K562 (cell line): Measurements from ENCODE around the gene ACTL6A. TPM values are rescaled to one million over a fixed set of nuclear protein-coding genes. Genes with fewer than 3 reads are reported as not detected.

Source experiments
- BRD4 ChIP-seq: fragments of 200-600 bp; sonication (generic); IDR thresholded peaks from 2 replicates; pipeline ENCODE4 v1.6.1; 2017; ENCODE audit warnings: inconsistent platforms
- CBX1 ChIP-seq: sonication (generic); IDR thresholded peaks from 2 replicates; pipeline ENCODE4 v1.6.1; 2016; ENCODE audit warnings: antibody characterized with exemption, low read depth, mild to moderate bottlenecking
- CEBPG ChIP-seq, 3 experiments: fragments of 200-800 bp in 1 of 3; sonication (Bioruptor generic) in 1 of 3; sonication (generic) in 1 of 3; formaldehyde crosslinking in 1 of 3; IDR thresholded peaks in 2 of 3; conservative IDR thresholded peaks in 1 of 3; 2 replicates each; pipeline versions ENCODE4 v1.6.1 to v1.8.0; 2016 to 2022; ENCODE audit warnings: missing compliant biosample characterization in 2 of 3, missing genetic modification characterization in 2 of 3, mild to moderate bottlenecking in 1 of 3, missing genetic modification reagents in 1 of 3
- HMG20B ChIP-seq: fragments of 250-450 bp; sonication (Bioruptor Pico); IDR thresholded peaks from 2 replicates; pipeline ENCODE4 v1.5.0; 2021; ENCODE audit warnings: mild to moderate bottlenecking
- HMGN3 ChIP-seq: IDR thresholded peaks from 2 replicates; pipeline ENCODE4 v1.6.1; 2011; ENCODE audit warnings: borderline replicate concordance, low read depth, mild to moderate bottlenecking, mixed read lengths, low read length; ENCODE audit not compliant: insufficient read length; ENCODE audit errors: extremely low read depth
- HNRNPLL ChIP-seq: fragments of 200-400 bp; formaldehyde crosslinking; IDR thresholded peaks from 2 replicates; pipeline ENCODE4 v1.6.1; 2017; ENCODE audit warnings: low read length, low read depth, mild to moderate bottlenecking; ENCODE audit not compliant: poor library complexity, severe bottlenecking
- MIER1 ChIP-seq: fragments of 450-650 bp; IDR thresholded peaks from 2 replicates; pipeline ENCODE4 v1.6.1; 2016; ENCODE audit warnings: antibody characterized with exemption, mild to moderate bottlenecking, low read depth
- NCOA6 ChIP-seq: fragments of 450-650 bp; IDR thresholded peaks from 2 replicates; pipeline ENCODE4 v1.6.1; 2017; ENCODE audit warnings: mild to moderate bottlenecking
- NFIC ChIP-seq: fragments of 450-650 bp; IDR thresholded peaks from 2 replicates; pipeline ENCODE4 v1.6.1; 2017; ENCODE audit warnings: mild to moderate bottlenecking, inconsistent platforms
- PHF20 ChIP-seq: fragments of 450-650 bp; IDR thresholded peaks from 2 replicates; pipeline ENCODE4 v1.6.1; 2018; ENCODE audit not compliant: partially characterized antibody
- PRMT5 ChIP-seq: sonication (generic); formaldehyde crosslinking; IDR thresholded peaks from 2 replicates; pipeline ENCODE4 v1.5.0; 2020; ENCODE audit warnings: missing genetic modification reagents
- SREBF1 ChIP-seq: fragments of 150-350 bp; IDR thresholded peaks from 2 replicates; pipeline ENCODE4 v1.6.1; 2014; ENCODE audit warnings: antibody characterized with exemption, low read depth, low read length, borderline replicate concordance
- TAF1 ChIP-seq: IDR thresholded peaks from 2 replicates; pipeline ENCODE4 v1.6.1; 2011; ENCODE audit warnings: mild to moderate bottlenecking, low read length, moderate library complexity; ENCODE audit not compliant: insufficient read depth, control insufficient read depth, severe bottlenecking; ENCODE audit errors: extremely low read depth
- TAL1 ChIP-seq: fragments of 450-650 bp; IDR thresholded peaks from 2 replicates; pipeline ENCODE4 v1.6.1; 2016; ENCODE audit warnings: mild to moderate bottlenecking
- ZBTB11 ChIP-seq, 3 experiments: fragments of 200-800 bp in 1 of 3; fragments of 250-450 bp in 1 of 3; fragments of 450-650 bp in 1 of 3; sonication (Bioruptor Pico) in 1 of 3; sonication (Bioruptor generic) in 1 of 3; formaldehyde crosslinking in 1 of 3; IDR thresholded peaks; 2 replicates each; pipeline versions ENCODE4 v1.6.1 to v1.8.0; 2016 to 2022; ENCODE audit warnings: mild to moderate bottlenecking in 2 of 3, missing genetic modification characterization in 2 of 3, missing compliant biosample characterization in 1 of 3, moderate library complexity in 1 of 3
- ZBTB8A ChIP-seq: fragments of 450-650 bp; IDR thresholded peaks from 2 replicates; pipeline ENCODE4 v1.6.1; 2018; ENCODE audit warnings: mild to moderate bottlenecking, moderate library complexity; ENCODE audit not compliant: partially characterized antibody
- ZNF436 ChIP-seq: fragments of 250-450, 450-650 bp; sonication (Bioruptor Pico); formaldehyde crosslinking; IDR thresholded peaks from 2 replicates; pipeline ENCODE4 v1.7.0; 2020; ENCODE audit warnings: mild to moderate bottlenecking
- polyA plus RNA-seq, 8 experiments: library from polyadenylated mRNA; depleted of rRNA in 4 of 8; stranded (reverse) in 5 of 8; unstranded in 3 of 8; fragments of >200 nt; fragmentation: Nextera tagmentation in 2 of 8; fragmentation: Illumina TruSeq in 1 of 8; extraction: Ambion mirVana in 2 of 8; extraction: Trizol in 1 of 8; gene quantifications; 2 replicates each; pipeline versions ENCODE4 v1.2.1 to v1.2.3, GENCODE V29; 2011 to 2014; ENCODE audit warnings: inconsistent platforms in 1 of 8, missing spikeins in 1 of 8
- total RNA-seq, 7 experiments: library from RNA; depleted of rRNA in 6 of 7; stranded (reverse); fragments of >200 nt in 6 of 7; fragmentation: Illumina TruSeq in 2 of 7; extraction: Trizol in 2 of 7; gene quantifications; 2 replicates each; pipeline versions ENCODE4 v1.2.1 to v1.2.3, GENCODE V29; 2011 to 2021; ENCODE audit warnings: low replicate concordance in 1 of 7
- TF ChIP-seq, protein P1 (sequence below): fragments of 450-650 bp; IDR thresholded peaks from 2 replicates; pipeline ENCODE4 v1.6.1; 2016; ENCODE audit warnings: mild to moderate bottlenecking

ACTL6A gene
- total and polyA plus RNA-seq, 9 of the 15 experiments (the other 6 are each of a cell fraction or from before 2014, with no cell fraction given) = 107 to 243 (median 157) TPM

DNA sequence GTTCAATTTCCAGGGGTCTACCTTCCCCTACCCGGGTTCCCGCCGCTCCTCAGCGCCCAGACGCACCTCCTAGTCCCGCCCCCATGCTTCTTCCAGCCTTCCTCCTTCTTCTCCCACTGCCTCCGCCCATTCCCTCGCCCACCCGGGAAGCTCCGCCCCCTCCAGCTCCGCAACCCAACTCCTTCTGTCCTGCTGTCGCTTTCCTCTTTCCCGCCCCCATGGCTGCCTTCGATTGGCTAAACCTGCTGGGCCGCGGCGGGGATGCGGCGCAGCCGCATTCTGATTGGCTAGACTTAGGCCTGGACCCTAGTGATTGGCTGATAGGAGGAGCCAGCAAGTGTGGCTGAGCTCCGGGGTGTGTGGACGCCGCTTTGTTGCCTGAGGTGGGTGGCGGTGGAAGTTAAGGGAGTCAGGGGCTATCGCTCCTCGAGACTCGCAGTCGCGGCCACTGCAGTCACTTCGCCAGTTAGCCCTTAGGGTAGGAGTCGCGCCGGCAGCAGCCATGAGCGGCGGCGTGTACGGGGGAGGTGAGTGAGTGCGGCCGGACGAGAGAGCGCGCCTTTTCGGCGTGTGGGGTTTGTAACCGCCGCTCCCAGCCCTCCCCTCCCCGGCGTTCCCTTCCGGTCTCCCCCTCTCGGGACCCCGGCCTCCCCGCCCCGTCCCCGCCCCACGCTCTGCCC is at the start of gene ACTL6A (continued):
- TF ChIP-seq HMGN3 (peak; percentile 41), PHF20 (peak; percentile 74), ZBTB8A (no peak), CBX1 (peak; percentile 70), NFIC (peak; percentile 37; the same call in 1 of the 2 replicates), HNRNPLL (peak; percentile 60), ZBTB11 (CRISPR knock-in tag; IDR thresholded peaks at IDR 0.05) (peak in 1 of 3 experiments; percentile 77; a peak in 2 of 6 replicates), HMG20B (no peak), PRMT5 (CRISPR knock-in tag) (no peak), MIER1 (no peak), SREBF1 (no peak), TAF1 (peak; percentile 84), TAL1 (no peak), BRD4 (no peak), CEBPG (CRISPR knock-in tag; IDR thresholded peaks at IDR 0.05) (no peak), CEBPG (tag; conservative IDR thresholded peaks at IDR 0.05 in 1 of 2, IDR thresholded peaks at IDR 0.05 in 1 of 2) (no peak), ZNF436 (no peak), NCOA6 (no peak)
- TF ChIP-seq, protein P1, sequence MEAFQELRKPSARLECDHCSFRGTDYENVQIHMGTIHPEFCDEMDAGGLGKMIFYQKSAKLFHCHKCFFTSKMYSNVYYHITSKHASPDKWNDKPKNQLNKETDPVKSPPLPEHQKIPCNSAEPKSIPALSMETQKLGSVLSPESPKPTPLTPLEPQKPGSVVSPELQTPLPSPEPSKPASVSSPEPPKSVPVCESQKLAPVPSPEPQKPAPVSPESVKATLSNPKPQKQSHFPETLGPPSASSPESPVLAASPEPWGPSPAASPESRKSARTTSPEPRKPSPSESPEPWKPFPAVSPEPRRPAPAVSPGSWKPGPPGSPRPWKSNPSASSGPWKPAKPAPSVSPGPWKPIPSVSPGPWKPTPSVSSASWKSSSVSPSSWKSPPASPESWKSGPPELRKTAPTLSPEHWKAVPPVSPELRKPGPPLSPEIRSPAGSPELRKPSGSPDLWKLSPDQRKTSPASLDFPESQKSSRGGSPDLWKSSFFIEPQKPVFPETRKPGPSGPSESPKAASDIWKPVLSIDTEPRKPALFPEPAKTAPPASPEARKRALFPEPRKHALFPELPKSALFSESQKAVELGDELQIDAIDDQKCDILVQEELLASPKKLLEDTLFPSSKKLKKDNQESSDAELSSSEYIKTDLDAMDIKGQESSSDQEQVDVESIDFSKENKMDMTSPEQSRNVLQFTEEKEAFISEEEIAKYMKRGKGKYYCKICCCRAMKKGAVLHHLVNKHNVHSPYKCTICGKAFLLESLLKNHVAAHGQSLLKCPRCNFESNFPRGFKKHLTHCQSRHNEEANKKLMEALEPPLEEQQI = no peak
